Measurements from ENCODE around the gene TMEM125.
A peak's percentile ranks its signal among the peaks of the same experiment; 100 is the strongest.

TMEM125 gene

GRCh38 chr1:43247256-43247921, 22.4 kb upstream of the TMEM125 start:
- DNase-seq (ENCODE audit: low read depth) = no peak

GRCh38 chr1:43250351-43250761, 19.4 kb upstream of the TMEM125 start:
- no peak for DNase-seq (ENCODE audit: low read depth)

GRCh38 chr1:43251024-43251423, 18.8 kb upstream of the TMEM125 start:
- no peak for DNase-seq (ENCODE audit: low read depth)

GRCh38 chr1:43252225-43252624, 17.6 kb upstream of the TMEM125 start:
- no peak for DNase-seq (ENCODE audit: low read depth)

GRCh38 chr1:43253173-43253572, 16.6 kb upstream of the TMEM125 start:
- no peak for DNase-seq (ENCODE audit: low read depth)

GRCh38 chr1:43253876-43254275, 15.9 kb upstream of the TMEM125 start:
- DNase-seq (ENCODE audit: low read depth) = no peak

- no peak for DNase-seq (ENCODE audit: low read depth)
Measured at GRCh38 chr1:43255438-43256210, 14.2 kb upstream of the TMEM125 start.

- DNase-seq (ENCODE audit: low read depth) = no peak
Measured at GRCh38 chr1:43256675-43257570, 12.9 kb upstream of the TMEM125 start.

GRCh38 chr1:43258370-43258769, 11.4 kb upstream of the TMEM125 start:
- no peak for DNase-seq (ENCODE audit: low read depth)

GRCh38 chr1:43265431-43265830, 4.4 kb upstream of the TMEM125 start:
- DNase-seq (ENCODE audit: low read depth) = no peak

- no peak for DNase-seq (ENCODE audit: low read depth)
Measured at GRCh38 chr1:43266881-43267280, 2.9 kb upstream of the TMEM125 start.

GRCh38 chr1:43267291-43267805, 2.4 kb upstream of the TMEM125 start:
- peak; percentile 9 for DNase-seq (ENCODE audit: low read depth)

GRCh38 chr1:43267818-43268425, 1.9 kb upstream of the TMEM125 start:
- no peak for DNase-seq (ENCODE audit: low read depth)

GRCh38 chr1:43270421-43271095, 775 bp downstream of the TMEM125 start:
- no peak for DNase-seq (ENCODE audit: low read depth)

- no peak for DNase-seq (ENCODE audit: low read depth)
Measured at GRCh38 chr1:43271186-43272118, 1.7 kb downstream of the TMEM125 start.

GRCh38 chr1:43272161-43272560, 2.4 kb downstream of the TMEM125 start:
- no peak for DNase-seq (ENCODE audit: low read depth)

GRCh38 chr1:43272576-43273571, 3.1 kb downstream of the TMEM125 start:
- DNase-seq (ENCODE audit: low read depth) = no peak

- DNase-seq (ENCODE audit: low read depth) = no peak
Measured at GRCh38 chr1:43273708-43274107, 3.9 kb downstream of the TMEM125 start.
